Esophagus (tissue), 2 donors: Measurements from ENCODE around the gene FHL1. TPM values are rescaled to one million over a fixed set of nuclear protein-coding genes. Genes with fewer than 3 reads are reported as not detected.
A peak's percentile ranks its signal among the peaks of the same experiment; 100 is the strongest.

Experiments used
- H3K27ac ChIP-seq, 2 donors: one replicate each; pipeline ENCODE4 v1.5.1; 2013; ENCODE audit warnings: low read depth in 2 of 2, mild to moderate bottlenecking in 2 of 2, inconsistent platforms in 1 of 2, low read length in 1 of 2, moderate library complexity in 1 of 2
- H3K27me3 ChIP-seq, 2 donors: one replicate each; pipeline ENCODE4 v1.6.1; 2013; ENCODE audit warnings: low read length in 2 of 2, control low read depth in 1 of 2, mild to moderate bottlenecking in 1 of 2; ENCODE audit not compliant: insufficient read depth in 2 of 2, control insufficient read depth in 1 of 2
- H3K36me3 ChIP-seq, 2 donors: one replicate each; pipeline ENCODE4 v1.6.1; 2013; ENCODE audit warnings: low read length in 1 of 2; ENCODE audit not compliant: control insufficient read depth in 2 of 2, insufficient read depth in 2 of 2
- H3K4me1 ChIP-seq, 2 donors: one replicate each; pipeline ENCODE4 v1.6.1; 2013; ENCODE audit warnings: low read length in 1 of 2; ENCODE audit not compliant: control insufficient read depth in 2 of 2, insufficient read depth in 2 of 2
- H3K4me3 ChIP-seq, 2 donors: one replicate each; pipeline ENCODE4 v1.5.1; 2013; ENCODE audit warnings: low read length in 2 of 2, mild to moderate bottlenecking in 2 of 2, low read depth in 1 of 2, moderate library complexity in 1 of 2
- H3K9me3 ChIP-seq, 2 donors: one replicate each; pipeline ENCODE4 v1.6.1; 2013; ENCODE audit warnings: mild to moderate bottlenecking in 2 of 2, low read depth in 1 of 2, low read length in 1 of 2, moderate library complexity in 1 of 2; ENCODE audit not compliant: control insufficient read depth in 2 of 2, insufficient read depth in 1 of 2
- WGBS, 2 donors: extraction: QIAGEN DNeasy Blood & Tissue Kit; methylation state at CpG; one replicate each; pipeline ENCODE4 v1.1.7; 2013; 5-methylcytosine and 5-hydroxymethylcytosine counted together
- polyA plus RNA-seq, 2 donors: library from polyadenylated mRNA; stranded (reverse); fragments of 200-250 nt; gene quantifications; one replicate each; pipeline ENCODE4 v1.2.3, GENCODE V29; 2013
- donor health status: healthy with polysubstance abuse.
- donor health status: Bipolar disorder and iron deficiency.

The FHL1 gene
- polyA plus RNA-seq, 2 donors, result 70.7 to 127 TPM

- no peaks in the 10 kb centered on the region for H3K27me3 ChIP-seq
- no peak overlapping the region for H3K4me3 ChIP-seq
- no peaks in the 10 kb centered on the region for H3K36me3 ChIP-seq
- WGBS, 2 donors, result 32 to 36% methylated on average over 1 of the region's 1 CpG
- no peaks in the 10 kb centered on the region for H3K9me3 ChIP-seq
- H3K27ac ChIP-seq, result no peak overlapping the region
- no peaks in the 10 kb centered on the region for H3K4me1 ChIP-seq
Measured at GRCh38 chrX:136121788-136122187, 25.5 kb upstream of the FHL1 start.

- Histone ChIP-seq H3K4me3 (no peak overlapping the region), H3K36me3 (no peaks in the 10 kb centered on the region), H3K27me3 (no peaks in the 10 kb centered on the region), H3K27ac (no peak overlapping the region), H3K4me1 (no peaks in the 10 kb centered on the region), H3K9me3 (no peaks in the 10 kb centered on the region)
- WGBS, 2 donors, result 67 to 80% methylated on average over 2 of the region's 2 CpGs
Measured at GRCh38 chrX:136122207-136122606, 25.1 kb upstream of the FHL1 start.

GRCh38 chrX:136125106-136125505 is 22.2 kb upstream of the FHL1 start:
- Histone ChIP-seq H3K36me3 (no peaks in the 10 kb centered on the region), H3K4me1 (no peaks in the 10 kb centered on the region), H3K27me3 (no peaks in the 10 kb centered on the region), H3K9me3 (no peaks in the 10 kb centered on the region), H3K27ac (no peak overlapping the region), H3K4me3 (no peak overlapping the region)
- WGBS, 2 donors, result 86 to 93% methylated on average over 11 of the region's 11 CpGs

- Histone ChIP-seq H3K27ac (no peak overlapping the region), H3K36me3 (no peaks in the 10 kb centered on the region), H3K4me3 (no peak overlapping the region), H3K4me1 (no peaks in the 10 kb centered on the region), H3K27me3 (no peaks in the 10 kb centered on the region), H3K9me3 (no peaks in the 10 kb centered on the region)
- 48 to 60% methylated on average over 6 of the region's 6 CpGs for WGBS, 2 donors
Measured at GRCh38 chrX:136126371-136126770, 21.0 kb upstream of the FHL1 start.

GRCh38 chrX:136126872-136127406 is 20.4 kb upstream of the FHL1 start:
- Histone ChIP-seq H3K4me1 (no peaks in the 10 kb centered on the region), H3K27ac (no peak overlapping the region), H3K9me3 (no peaks in the 10 kb centered on the region), H3K4me3 (no peak overlapping the region), H3K36me3 (no peaks in the 10 kb centered on the region), H3K27me3 (no peaks in the 10 kb centered on the region)
- WGBS, 2 donors, result 57 to 69% methylated on average over 3 of the region's 3 CpGs

- H3K9me3 ChIP-seq, result no peaks in the 10 kb centered on the region
- no peaks in the 10 kb centered on the region for H3K27me3 ChIP-seq
- no peak overlapping the region for H3K4me3 ChIP-seq
- 90 to 93% methylated on average over 2 of the region's 2 CpGs for WGBS, 2 donors
- H3K4me1 ChIP-seq, result no peaks in the 10 kb centered on the region
- H3K36me3 ChIP-seq, result no peaks in the 10 kb centered on the region
- H3K27ac ChIP-seq, result no peak overlapping the region
Measured at GRCh38 chrX:136128743-136129142, 18.6 kb upstream of the FHL1 start.

- H3K4me3 ChIP-seq, result no peak overlapping the region
- peak overlapping the region; percentile 31 for H3K27ac ChIP-seq
- no peaks in the 10 kb centered on the region for H3K9me3 ChIP-seq
- no peaks in the 10 kb centered on the region for H3K4me1 ChIP-seq
- H3K27me3 ChIP-seq, result no peaks in the 10 kb centered on the region
- WGBS, 2 donors, result 71 to 76% methylated on average over 6 of the region's 6 CpGs
- no peaks in the 10 kb centered on the region for H3K36me3 ChIP-seq
Measured at GRCh38 chrX:136130931-136131833, 16.2 kb upstream of the FHL1 start.

GRCh38 chrX:136138939-136139338 is 8.4 kb upstream of the FHL1 start:
- Histone ChIP-seq H3K36me3 (no peaks in the 10 kb centered on the region), H3K9me3 (no peaks in the 10 kb centered on the region), H3K4me1 (no peaks in the 10 kb centered on the region), H3K27me3 (no peaks in the 10 kb centered on the region), H3K27ac (no peak overlapping the region), H3K4me3 (no peak overlapping the region)
- WGBS, 2 donors, result 49 to 51% methylated on average over 4 of the region's 4 CpGs

- Histone ChIP-seq H3K9me3 (no peaks in the 10 kb centered on the region), H3K4me1 (no peaks in the 10 kb centered on the region), H3K27me3 (no peaks in the 10 kb centered on the region), H3K36me3 (no peaks in the 10 kb centered on the region), H3K4me3 (no peak overlapping the region), H3K27ac (no peak overlapping the region)
- whole genome bisulfite sequencing, 2 donors, result 55 to 64% methylated on average over 3 of the region's 3 CpGs
Measured at GRCh38 chrX:136141569-136141968, 5.8 kb upstream of the FHL1 start.

- no peaks in the 10 kb centered on the region for H3K4me1 ChIP-seq
- no peaks in the 10 kb centered on the region for H3K9me3 ChIP-seq
- H3K27me3 ChIP-seq, result no peaks in the 10 kb centered on the region
- WGBS, 2 donors, result 58 to 70% methylated on average over 3 of the region's 3 CpGs
- H3K4me3 ChIP-seq, result no peak overlapping the region
- H3K36me3 ChIP-seq, result no peaks in the 10 kb centered on the region
- no peak overlapping the region for H3K27ac ChIP-seq
Measured at GRCh38 chrX:136142592-136142991, 4.7 kb upstream of the FHL1 start.
